Keratinocyte (primary cell): Measurements from ENCODE around the gene LIMA1.

ENCODE experiments used
- CTCF ChIP-seq, 3 experiments: IDR thresholded peaks in 1 of 3; conservative IDR thresholded peaks in 1 of 3; optimal IDR thresholded peaks in 1 of 3; 2 replicates in 2 of 3; 3 replicates in 1 of 3; pipeline versions ENCODE3 to v1.5.1; 2011; ENCODE audit warnings: low read length in 3 of 3, mild to moderate bottlenecking in 3 of 3, moderate library complexity in 2 of 3, control low read depth in 1 of 3, inconsistent platforms in 1 of 3; ENCODE audit not compliant: insufficient read depth in 2 of 3; ENCODE audit errors: extremely low read depth in 1 of 3
- EZH2 ChIP-seq: IDR thresholded peaks from one replicate; pipeline ENCODE4 v1.6.1; 2012; ENCODE audit warnings: inconsistent platforms, mild to moderate bottlenecking, low read length, moderate library complexity

DNA sequence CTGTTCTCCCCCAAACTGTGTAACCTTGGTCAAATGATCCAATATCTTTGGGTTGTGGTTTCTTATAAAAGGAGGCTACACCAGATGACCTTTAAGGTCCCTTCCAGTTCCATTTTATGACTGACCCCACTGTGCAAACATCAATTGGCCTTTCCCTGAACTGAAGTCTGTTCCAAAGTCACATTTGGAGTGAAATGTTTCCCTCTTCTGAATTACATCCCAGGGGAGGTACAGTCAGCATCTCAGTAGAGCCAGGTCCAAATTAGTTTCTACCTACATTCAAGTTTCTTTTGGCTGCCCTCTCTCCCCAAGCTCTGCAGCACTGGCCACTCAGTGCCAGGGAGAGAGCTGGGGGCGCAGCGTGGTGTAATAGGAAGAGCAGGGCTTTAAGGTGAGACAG, 34.4 kb downstream of the LIMA1 start:
- TF ChIP-seq CTCF (optimal IDR thresholded peaks at IDR 0.05 in 1 of 3, IDR thresholded peaks at IDR 0.05 in 1 of 3, conservative IDR thresholded peaks at IDR 0.05 in 1 of 3; ENCODE audit: extremely low read depth in 1 of 3, insufficient read depth in 2 of 3, low read length in 3 of 3) (no peak), EZH2 (no peak)
